Adrenal gland (tissue), 5 donors: Measurements from ENCODE around the gene SLC9B2.

Experiments used
- CTCF ChIP-seq, 6 experiments: fragments of 450-650 bp in 4 of 6; fragments of 200-600 bp in 2 of 6; sonication (generic) in 1 of 6; IDR thresholded peaks; 1 replicate in 5 of 6; 2 replicates in 1 of 6; pipeline versions ENCODE4 v1.5.1 to v1.8.0; 2016 to 2021; ENCODE audit warnings: antibody characterized with exemption in 6 of 6, mild to moderate bottlenecking in 2 of 6, moderate library complexity in 1 of 6
- POLR2A ChIP-seq, 2 donors: fragments of 450-650 bp; IDR thresholded peaks; one replicate each; pipeline ENCODE4 v1.6.1; 2017; ENCODE audit warnings: antibody characterized with exemption in 2 of 2, mild to moderate bottlenecking in 2 of 2, moderate library complexity in 1 of 2
- donor health status: DM: no; HTN: no; CAD: no.

DNA sequence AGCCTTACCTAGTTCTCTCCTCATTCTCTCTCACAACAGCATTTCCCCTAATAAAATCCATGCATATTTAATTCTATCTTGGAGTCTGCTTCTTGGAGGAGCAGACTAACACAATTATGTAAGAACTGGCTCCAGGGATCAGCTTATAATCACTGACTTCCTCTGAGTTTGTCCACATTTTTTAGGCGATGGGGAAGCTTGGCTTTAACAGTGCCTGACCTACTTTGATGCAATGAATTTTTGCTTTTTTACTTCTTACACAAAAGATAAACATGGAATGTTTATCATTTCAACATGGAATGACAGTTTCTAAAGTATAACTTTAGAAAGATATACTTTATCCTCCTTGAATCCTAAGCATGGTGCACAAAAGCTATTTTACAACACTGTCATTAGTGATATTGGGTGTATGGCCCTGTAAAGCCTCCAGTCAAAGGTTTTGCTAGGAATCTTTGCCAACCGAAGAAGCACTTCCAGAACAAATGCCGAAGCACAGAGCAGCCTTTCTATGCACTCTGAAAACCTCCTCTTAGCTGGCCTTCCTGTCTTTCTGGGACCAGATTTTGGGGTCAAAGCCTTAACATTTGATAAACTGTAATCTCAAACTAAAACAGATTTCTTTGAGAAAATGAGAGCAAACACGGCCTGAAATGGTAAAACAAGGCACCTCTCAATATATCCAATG is 22.3 kb upstream of the SLC9B2 start:
- TF ChIP-seq CTCF (IDR thresholded peaks at IDR 0.05) (no peak), POLR2A (IDR thresholded peaks at IDR 0.05) (no peak)
